ENCODE results near the gene KHDRBS2. TPM values are rescaled to one million over a fixed set of nuclear protein-coding genes. Genes with fewer than 3 reads are reported as not detected.

The KHDRBS2 gene
- total RNA-seq, 1 donor from 2014 or later: not detected

GRCh38 chr6:62045502-62045901, 240.5 kb downstream of the KHDRBS2 start:
- no peak overlapping the region for H3K27ac Mint-ChIP-seq
- H3K36me3 Mint-ChIP-seq (ENCODE audit: low read depth): no peaks in the 10 kb centered on the region
- intact Hi-C loops (cut with micrococcal nuclease): no loop called here
- H3K4me3 Mint-ChIP-seq (ENCODE audit: low read depth): no peak overlapping the region
- H3K4me1 Mint-ChIP-seq (ENCODE audit: low read depth): no peaks in the 10 kb centered on the region
- DNase-seq (ENCODE audit: low spot score): no peak
- H3K27me3 Mint-ChIP-seq (ENCODE audit: low read depth): no peaks in the 10 kb centered on the region
- H3K9me3 Mint-ChIP-seq: peaks cover 24% of the 10 kb centered on the region

- Mint-ChIP-seq H3K4me1 (ENCODE audit: low read depth) (no peaks in the 10 kb centered on the region), H3K27me3 (ENCODE audit: low read depth) (no peaks in the 10 kb centered on the region), H3K9me3 (peaks cover 28% of the 10 kb centered on the region), H3K27ac (no peak overlapping the region), H3K4me3 (ENCODE audit: low read depth) (no peak overlapping the region), H3K36me3 (ENCODE audit: low read depth) (no peaks in the 10 kb centered on the region)
- intact Hi-C loops (cut with micrococcal nuclease): no loop called here
- no peak for DNase-seq (ENCODE audit: low spot score)
Observed at GRCh38 chr6:62043084-62043483, 242.9 kb downstream of the KHDRBS2 start.

DNA sequence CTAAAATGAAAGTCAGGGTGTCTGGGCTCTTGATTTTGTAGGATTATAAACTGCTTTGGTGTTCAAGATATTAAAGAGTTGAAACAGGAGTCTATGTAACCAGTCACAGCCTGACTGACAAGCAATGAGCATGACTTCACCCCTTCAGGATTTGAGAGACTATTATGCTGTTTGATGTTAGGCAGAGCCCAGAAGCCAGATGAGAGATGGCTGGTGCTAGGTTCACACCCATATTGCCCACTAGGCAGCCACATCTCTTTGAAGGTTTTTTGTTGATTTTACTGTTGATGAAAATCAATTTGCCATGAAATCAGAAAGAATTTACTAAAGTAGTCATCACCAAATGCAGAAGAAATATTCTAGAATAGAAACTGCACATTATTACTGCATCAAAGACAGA, 243.6 kb downstream of the KHDRBS2 start:
- DNase-seq (ENCODE audit: low spot score): no peak
- intact Hi-C loops (cut with micrococcal nuclease): no loop called here
- Mint-ChIP-seq H3K4me3 (ENCODE audit: low read depth) (no peak overlapping the region), H3K4me1 (ENCODE audit: low read depth) (no peaks in the 10 kb centered on the region), H3K27ac (no peak overlapping the region), H3K9me3 (peaks cover 27% of the 10 kb centered on the region), H3K36me3 (ENCODE audit: low read depth) (no peaks in the 10 kb centered on the region), H3K27me3 (ENCODE audit: low read depth) (no peaks in the 10 kb centered on the region)

GRCh38 chr6:62039605-62040004, 246.4 kb downstream of the KHDRBS2 start:
- intact Hi-C loops (cut with micrococcal nuclease): no loop called here
- Mint-ChIP-seq H3K36me3 (ENCODE audit: low read depth) (no peaks in the 10 kb centered on the region), H3K4me3 (ENCODE audit: low read depth) (no peak overlapping the region), H3K27me3 (ENCODE audit: low read depth) (no peaks in the 10 kb centered on the region), H3K27ac (no peak overlapping the region), H3K9me3 (peaks cover 31% of the 10 kb centered on the region), H3K4me1 (ENCODE audit: low read depth) (no peaks in the 10 kb centered on the region)
- DNase-seq (ENCODE audit: low spot score): no peak

GRCh38 chr6:62037445-62037844, 248.6 kb downstream of the KHDRBS2 start:
- Mint-ChIP-seq H3K4me3 (ENCODE audit: low read depth) (no peak overlapping the region), H3K27me3 (ENCODE audit: low read depth) (no peaks in the 10 kb centered on the region), H3K9me3 (peaks cover 42% of the 10 kb centered on the region), H3K27ac (no peak overlapping the region), H3K36me3 (ENCODE audit: low read depth) (no peaks in the 10 kb centered on the region), H3K4me1 (ENCODE audit: low read depth) (no peaks in the 10 kb centered on the region)
- intact Hi-C loops (cut with micrococcal nuclease): no loop called here
- no peak for DNase-seq (ENCODE audit: low spot score)

DNA sequence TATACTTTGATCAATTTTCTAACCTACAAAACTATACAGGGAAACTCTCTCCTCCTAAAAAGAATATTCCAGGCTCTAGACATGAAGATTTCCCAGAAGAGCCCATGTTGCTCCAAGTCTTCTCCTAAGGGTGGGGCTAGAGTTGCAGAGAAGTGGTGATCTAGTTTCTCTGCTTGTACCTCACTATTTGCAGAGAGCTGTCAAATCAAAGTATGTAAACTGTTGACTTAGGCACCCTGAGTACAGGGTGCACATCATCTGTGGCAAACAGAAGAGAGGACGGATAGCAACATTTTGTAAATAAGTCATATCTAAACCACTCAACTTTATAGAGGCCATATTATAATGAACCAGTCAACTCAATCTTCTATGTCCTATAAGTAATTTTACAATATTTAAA, 250.1 kb downstream of the KHDRBS2 start:
- Mint-ChIP-seq H3K4me1 (ENCODE audit: low read depth) (no peaks in the 10 kb centered on the region), H3K27ac (no peak overlapping the region), H3K27me3 (ENCODE audit: low read depth) (no peaks in the 10 kb centered on the region), H3K4me3 (ENCODE audit: low read depth) (no peak overlapping the region), H3K36me3 (ENCODE audit: low read depth) (no peaks in the 10 kb centered on the region), H3K9me3 (peaks cover 44% of the 10 kb centered on the region)
- intact Hi-C loops (cut with micrococcal nuclease): no loop called here
- DNase-seq (ENCODE audit: low spot score): no peak

GRCh38 chr6:62013719-62014118, 272.3 kb downstream of the KHDRBS2 start:
- DNase-seq (ENCODE audit: low spot score): no peak
- Mint-ChIP-seq H3K27me3 (ENCODE audit: low read depth) (no peaks in the 10 kb centered on the region), H3K36me3 (ENCODE audit: low read depth) (no peaks in the 10 kb centered on the region), H3K4me1 (ENCODE audit: low read depth) (no peaks in the 10 kb centered on the region), H3K27ac (no peak overlapping the region), H3K4me3 (ENCODE audit: low read depth) (no peak overlapping the region), H3K9me3 (peaks cover 39% of the 10 kb centered on the region)
- intact Hi-C loops (cut with micrococcal nuclease): no loop called here

DNA sequence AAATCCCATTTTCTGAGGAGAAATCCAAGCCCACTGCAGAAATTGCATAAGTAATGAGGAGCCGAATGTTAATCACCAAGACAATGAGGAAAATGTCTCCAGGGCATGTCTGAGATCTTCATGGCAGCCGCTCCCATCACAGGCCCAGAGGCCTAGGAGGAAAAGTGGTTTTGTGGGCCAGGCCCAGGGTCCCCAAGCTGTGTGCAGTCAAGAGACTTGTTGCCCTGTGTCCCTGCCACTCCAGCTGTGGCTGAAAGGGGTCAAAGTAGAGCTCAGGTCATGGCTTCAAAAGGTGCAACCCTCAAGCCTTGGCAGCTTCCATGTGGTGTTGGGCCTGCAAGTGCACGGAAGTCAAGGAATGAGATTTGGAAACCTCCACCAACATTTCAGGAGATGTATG, 276.6 kb downstream of the KHDRBS2 start:
- Mint-ChIP-seq H3K27ac (no peak overlapping the region), H3K9me3 (peaks cover 41% of the 10 kb centered on the region), H3K4me3 (ENCODE audit: low read depth) (no peak overlapping the region), H3K27me3 (ENCODE audit: low read depth) (no peaks in the 10 kb centered on the region), H3K4me1 (ENCODE audit: low read depth) (no peaks in the 10 kb centered on the region), H3K36me3 (ENCODE audit: low read depth) (no peaks in the 10 kb centered on the region)
- intact Hi-C loops (cut with micrococcal nuclease): no loop called here
- DNase-seq (ENCODE audit: low spot score): no peak

GRCh38 chr6:61989616-61990015, 296.4 kb downstream of the KHDRBS2 start:
- DNase-seq (ENCODE audit: low spot score): no peak
- H3K27me3 Mint-ChIP-seq (ENCODE audit: low read depth): no peaks in the 10 kb centered on the region
- H3K36me3 Mint-ChIP-seq (ENCODE audit: low read depth): no peaks in the 10 kb centered on the region
- no peaks in the 10 kb centered on the region for H3K4me1 Mint-ChIP-seq (ENCODE audit: low read depth)
- H3K4me3 Mint-ChIP-seq (ENCODE audit: low read depth): no peak overlapping the region
- H3K27ac Mint-ChIP-seq: no peak overlapping the region
- H3K9me3 Mint-ChIP-seq: peaks cover 30% of the 10 kb centered on the region
- intact Hi-C loops (cut with micrococcal nuclease): no loop called here

- Mint-ChIP-seq H3K27ac (no peak overlapping the region), H3K4me3 (ENCODE audit: low read depth) (no peak overlapping the region), H3K9me3 (peaks cover 26% of the 10 kb centered on the region), H3K36me3 (ENCODE audit: low read depth) (no peaks in the 10 kb centered on the region), H3K4me1 (ENCODE audit: low read depth) (no peaks in the 10 kb centered on the region), H3K27me3 (ENCODE audit: low read depth) (no peaks in the 10 kb centered on the region)
- DNase-seq (ENCODE audit: low spot score): no peak
- intact Hi-C loops (cut with micrococcal nuclease): no loop called here
Observed at GRCh38 chr6:61980622-61981021, 305.4 kb downstream of the KHDRBS2 start.

DNA sequence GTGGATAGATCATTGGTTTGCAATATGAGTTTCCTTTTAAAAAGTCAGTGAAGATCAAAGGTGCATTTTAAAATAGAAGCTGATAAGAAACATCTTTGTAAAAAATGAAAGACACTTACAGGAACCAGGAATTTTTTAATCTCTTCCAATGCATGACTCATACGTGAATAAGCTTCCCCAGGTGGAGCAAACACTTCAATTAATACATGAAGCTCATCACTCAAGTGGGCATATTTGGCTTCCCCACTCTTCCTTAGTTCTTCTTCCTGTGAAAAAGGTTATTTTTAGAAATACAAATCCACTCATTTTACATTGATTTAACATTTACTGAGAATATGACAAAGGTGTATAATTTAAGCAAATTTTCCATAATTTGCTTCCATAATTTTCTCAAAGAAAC, 308.1 kb downstream of the KHDRBS2 start:
- Mint-ChIP-seq H3K9me3 (peaks cover 26% of the 10 kb centered on the region), H3K27ac (no peak overlapping the region), H3K27me3 (ENCODE audit: low read depth) (no peaks in the 10 kb centered on the region), H3K4me3 (ENCODE audit: low read depth) (no peak overlapping the region), H3K4me1 (ENCODE audit: low read depth) (no peaks in the 10 kb centered on the region), H3K36me3 (ENCODE audit: low read depth) (no peaks in the 10 kb centered on the region)
- intact Hi-C loops (cut with micrococcal nuclease): no loop called here
- DNase-seq (ENCODE audit: low spot score): no peak

DNA sequence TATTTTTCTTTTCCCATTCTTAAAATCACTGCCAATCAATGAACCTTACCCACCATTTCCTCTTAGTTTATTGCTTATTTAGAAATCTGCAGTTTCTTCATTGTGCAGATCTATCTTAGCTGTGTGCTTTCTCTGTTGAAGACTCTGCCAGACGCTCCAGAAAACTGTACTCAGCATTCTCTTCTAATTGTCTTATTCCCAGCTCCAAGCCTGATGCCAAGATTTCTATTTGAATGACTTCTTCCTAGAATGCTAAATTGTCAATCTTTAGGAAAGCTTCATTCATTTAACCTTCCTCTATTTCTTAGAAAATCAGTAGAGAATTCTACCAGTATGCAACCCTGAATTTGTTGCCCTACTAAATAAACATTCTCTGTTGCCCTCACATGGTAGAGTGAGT, 308.9 kb downstream of the KHDRBS2 start:
- Mint-ChIP-seq H3K9me3 (peaks cover 26% of the 10 kb centered on the region), H3K36me3 (ENCODE audit: low read depth) (no peaks in the 10 kb centered on the region), H3K4me1 (ENCODE audit: low read depth) (no peaks in the 10 kb centered on the region), H3K4me3 (ENCODE audit: low read depth) (no peak overlapping the region), H3K27ac (no peak overlapping the region), H3K27me3 (ENCODE audit: low read depth) (no peaks in the 10 kb centered on the region)
- intact Hi-C loops (cut with micrococcal nuclease): no loop called here
- no peak for DNase-seq (ENCODE audit: low spot score)

DNA sequence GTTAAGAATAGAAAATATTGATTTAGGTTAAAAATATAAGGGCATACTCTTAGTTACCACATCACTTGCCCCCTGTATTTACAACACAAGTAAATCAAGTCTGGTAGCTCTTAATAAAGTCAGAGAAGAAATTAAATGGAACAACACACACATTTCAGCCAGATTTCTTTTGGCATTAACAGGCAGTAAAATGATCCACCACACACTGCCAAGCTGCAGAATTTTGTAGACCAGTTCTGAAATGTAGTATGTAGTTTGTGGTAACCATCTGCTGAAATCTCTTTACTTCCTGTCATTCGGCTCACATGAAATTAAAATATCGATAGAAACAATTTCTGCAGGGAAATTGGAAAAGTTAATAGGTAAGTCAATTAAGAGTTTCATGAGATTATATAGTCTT, 326.8 kb downstream of the KHDRBS2 start:
- intact Hi-C loops (cut with micrococcal nuclease): no loop called here
- Mint-ChIP-seq H3K4me1 (ENCODE audit: low read depth) (no peaks in the 10 kb centered on the region), H3K27ac (no peak overlapping the region), H3K4me3 (ENCODE audit: low read depth) (no peak overlapping the region), H3K9me3 (peaks cover 48% of the 10 kb centered on the region), H3K36me3 (ENCODE audit: low read depth) (no peaks in the 10 kb centered on the region), H3K27me3 (ENCODE audit: low read depth) (no peaks in the 10 kb centered on the region)
- DNase-seq (ENCODE audit: low spot score): no peak

GRCh38 chr6:61953851-61954250, 332.2 kb downstream of the KHDRBS2 start:
- Mint-ChIP-seq H3K4me1 (ENCODE audit: low read depth) (no peaks in the 10 kb centered on the region), H3K27me3 (ENCODE audit: low read depth) (no peaks in the 10 kb centered on the region), H3K27ac (no peak overlapping the region), H3K36me3 (ENCODE audit: low read depth) (no peaks in the 10 kb centered on the region), H3K4me3 (ENCODE audit: low read depth) (no peak overlapping the region), H3K9me3 (peaks cover 48% of the 10 kb centered on the region)
- intact Hi-C loops (cut with micrococcal nuclease): no loop called here
- no peak for DNase-seq (ENCODE audit: low spot score)

Data from activated T-helper 2 cell treated with anti-CD3 and anti-CD28 coated beads, Interferon-gamma antibody, Interleukin-2, Interleukin-4, amounts not matched to agents 10 μg/mL and 5 μg/mL and 100 μg/mL, durations not matched to agents 14 hours and 24 hours and 36 hours (primary cell).